Spleen (tissue), 11 donors: ENCODE data around the gene CNDP2. TPM values are rescaled to one million over a fixed set of nuclear protein-coding genes. Genes with fewer than 3 reads are reported as not detected.

ENCODE experiments used
- DNase-seq: peaks from one replicate; pipeline ENCODE4 v3.0.0-alpha.2; 2020
- H3K27ac ChIP-seq, 8 donors: fragments of 200-600 bp; sonication (generic) in 7 of 8; 1 replicate in 4 of 8; 2 replicates in 4 of 8; pipeline versions ENCODE4 v1.5.0 to v1.8.0; 2016 to 2021; ENCODE audit warnings: inconsistent platforms in 4 of 8, mild to moderate bottlenecking in 4 of 8, moderate library complexity in 1 of 8
- H3K27me3 ChIP-seq, 7 donors: fragments of 200-600 bp; sonication (generic) in 6 of 7; replicated peaks in 1 of 7; 1 replicate in 4 of 7; 2 replicates in 3 of 7; pipeline versions ENCODE4 v1.5.0 to v1.8.0; 2016 to 2021; ENCODE audit warnings: inconsistent platforms in 3 of 7, mild to moderate bottlenecking in 1 of 7
- H3K36me3 ChIP-seq, 6 donors: fragments of 200-600 bp; sonication (generic) in 5 of 6; 1 replicate in 4 of 6; 2 replicates in 2 of 6; pipeline versions ENCODE4 v1.5.0 to v1.8.0; 2016 to 2021; ENCODE audit warnings: inconsistent platforms in 2 of 6
- H3K4me1 ChIP-seq, 6 donors: fragments of 200-600 bp; sonication (generic) in 5 of 6; 1 replicate in 3 of 6; 2 replicates in 3 of 6; pipeline versions ENCODE4 v1.5.0 to v1.8.0; 2016 to 2021; ENCODE audit warnings: inconsistent platforms in 3 of 6
- H3K4me3 ChIP-seq, 8 donors: fragments of 200-600 bp; sonication (generic) in 7 of 8; 1 replicate in 4 of 8; 2 replicates in 4 of 8; pipeline versions ENCODE4 v1.5.0 to v1.8.0; 2016 to 2021; ENCODE audit warnings: inconsistent platforms in 4 of 8, mild to moderate bottlenecking in 4 of 8, moderate library complexity in 2 of 8
- H3K9me3 ChIP-seq, 8 donors: fragments of 200-600 bp; sonication (generic) in 7 of 8; 1 replicate in 4 of 8; 2 replicates in 4 of 8; pipeline versions ENCODE4 v1.5.0 to v1.8.0; 2016 to 2021; ENCODE audit warnings: inconsistent platforms in 4 of 8
- POLR2A ChIP-seq, 3 donors: fragments of 450-650 bp; IDR thresholded peaks; one replicate each; pipeline ENCODE4 v1.5.1; 2017; ENCODE audit warnings: antibody characterized with exemption in 3 of 3, mild to moderate bottlenecking in 1 of 3
- POLR2AphosphoS5 ChIP-seq, 3 donors: sonication (generic); formaldehyde crosslinking; IDR thresholded peaks; one replicate each; pipeline ENCODE4 v1.5.1; 2017; ENCODE audit warnings: antibody characterized with exemption in 3 of 3
- WGBS, 5 donors: extraction: QIAGEN DNeasy Blood & Tissue Kit in 3 of 5; methylation state at CpG; one replicate each; pipeline versions ENCODE4 v1.1.5 to v1.1.7; 2013 to 2018; 5-methylcytosine and 5-hydroxymethylcytosine counted together
- intact Hi-C: fragments of 100-400 bp; cut with DNase I; formaldehyde crosslinking; loops from one replicate; pipeline ENCODE4 v1.15.0; 2023; ENCODE audit warnings: low total_unique reads
- polyA plus RNA-seq, 3 donors: library from polyadenylated mRNA; stranded (reverse); fragments of 200-250 nt; gene quantifications; one replicate each; pipeline ENCODE4 v1.2.1, GENCODE V29; 2013
- total RNA-seq, 7 donors: library from RNA; depleted of rRNA in 3 of 7; stranded (reverse); fragments of >200 nt in 3 of 7; fragmentation: NEBNext Ultra II Directional in 4 of 7; extraction: Animal tissue kit (Norgen Biotek cat#: 25700) in 4 of 7; gene quantifications; one replicate each; pipeline versions ENCODE4 v1.1.0 to v1.2.1, GENCODE V29; 2016 to 2021
- TF ChIP-seq, protein P1 (sequence below), 11 experiments: fragments of 200-600 bp in 7 of 11; fragments of 450-650 bp in 4 of 11; sonication (generic) in 4 of 11; IDR thresholded peaks in 8 of 11; conservative IDR thresholded peaks in 3 of 11; 1 replicate in 7 of 11; 2 replicates in 4 of 11; pipeline versions ENCODE4 v1.4.0 to v1.8.0; 2016 to 2021; ENCODE audit warnings: antibody characterized with exemption in 11 of 11, inconsistent platforms in 4 of 11, mild to moderate bottlenecking in 1 of 11
- donor health status: healthy with polysubstance abuse.
- donor health status: DM: no; HTN: no; CAD: no; lungs with moderate emphysema.
- donor health status: DM: no; HTN: no; CAD: no.
- donor health status: Bipolar disorder and iron deficiency.
- donor health status: healthy.
- donor health status: DM: no; HTN: no; CAD: no.
- donor health status: DM: yes; HTN: yes; CAD: no.

The CNDP2 gene
- total and polyA plus RNA-seq, 10 donors = 102 to 310 (median 271) TPM

DNA sequence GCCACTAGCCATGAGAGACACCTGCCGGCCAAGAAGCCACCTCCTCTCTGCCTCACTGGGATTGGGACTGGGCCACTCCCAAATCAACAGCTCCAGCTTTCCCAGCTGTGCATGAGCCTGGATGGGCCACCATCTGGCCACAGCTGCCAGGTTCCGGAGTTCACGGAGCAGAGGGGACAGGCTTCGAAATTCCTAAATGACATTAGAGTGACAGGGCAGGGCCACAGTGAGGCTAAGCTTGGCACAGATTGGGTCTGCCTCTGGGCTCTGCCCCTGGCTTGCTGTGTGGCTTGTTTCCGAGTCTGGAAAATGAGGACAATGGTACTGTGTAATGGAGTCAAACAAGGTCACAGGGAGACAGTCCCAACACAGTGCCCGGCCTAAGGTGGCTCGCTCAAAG is 45.5 kb upstream of the CNDP2 start:
- no peak for DNase-seq
- TF ChIP-seq POLR2A (IDR thresholded peaks at IDR 0.05) = no peak
- TF ChIP-seq, protein P1, sequence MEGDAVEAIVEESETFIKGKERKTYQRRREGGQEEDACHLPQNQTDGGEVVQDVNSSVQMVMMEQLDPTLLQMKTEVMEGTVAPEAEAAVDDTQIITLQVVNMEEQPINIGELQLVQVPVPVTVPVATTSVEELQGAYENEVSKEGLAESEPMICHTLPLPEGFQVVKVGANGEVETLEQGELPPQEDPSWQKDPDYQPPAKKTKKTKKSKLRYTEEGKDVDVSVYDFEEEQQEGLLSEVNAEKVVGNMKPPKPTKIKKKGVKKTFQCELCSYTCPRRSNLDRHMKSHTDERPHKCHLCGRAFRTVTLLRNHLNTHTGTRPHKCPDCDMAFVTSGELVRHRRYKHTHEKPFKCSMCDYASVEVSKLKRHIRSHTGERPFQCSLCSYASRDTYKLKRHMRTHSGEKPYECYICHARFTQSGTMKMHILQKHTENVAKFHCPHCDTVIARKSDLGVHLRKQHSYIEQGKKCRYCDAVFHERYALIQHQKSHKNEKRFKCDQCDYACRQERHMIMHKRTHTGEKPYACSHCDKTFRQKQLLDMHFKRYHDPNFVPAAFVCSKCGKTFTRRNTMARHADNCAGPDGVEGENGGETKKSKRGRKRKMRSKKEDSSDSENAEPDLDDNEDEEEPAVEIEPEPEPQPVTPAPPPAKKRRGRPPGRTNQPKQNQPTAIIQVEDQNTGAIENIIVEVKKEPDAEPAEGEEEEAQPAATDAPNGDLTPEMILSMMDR (IDR thresholded peaks at IDR 0.05 in 8 of 11, conservative IDR thresholded peaks at IDR 0.05 in 3 of 11) = no peak
- TF ChIP-seq POLR2AphosphoS5 (IDR thresholded peaks at IDR 0.05) = no peak
- Histone ChIP-seq H3K4me3 (no peak overlapping the region), H3K9me3 (no peaks in the 10 kb centered on the region), H3K36me3 (no peaks in the 10 kb centered on the region), H3K27ac (no peak overlapping the region), H3K4me1 (no peaks in the 10 kb centered on the region), H3K27me3 (peaks cover 0 to 59% (median 19%) of the 10 kb centered on the region in 7 donors)
- 82 to 91% (median 88%) methylated on average over 7 of the region's 7 CpGs for WGBS, 5 donors
- intact Hi-C loops = no loop called here

GRCh38 chr18:74451148-74451547 is 45.0 kb upstream of the CNDP2 start:
- H3K9me3 ChIP-seq = no peaks in the 10 kb centered on the region
- no peak overlapping the region for H3K27ac ChIP-seq
- H3K36me3 ChIP-seq = no peaks in the 10 kb centered on the region
- DNase-seq = no peak
- peaks cover 0 to 59% (median 24%) of the 10 kb centered on the region in 7 donors for H3K27me3 ChIP-seq
- WGBS, 5 donors = 86 to 91% (median 89%) methylated on average over 11 of the region's 11 CpGs
- H3K4me3 ChIP-seq = no peak overlapping the region
- intact Hi-C loops = no loop called here
- no peak for TF ChIP-seq POLR2AphosphoS5 (IDR thresholded peaks at IDR 0.05)
- TF ChIP-seq POLR2A (IDR thresholded peaks at IDR 0.05) = no peak
- TF ChIP-seq, protein P1 (IDR thresholded peaks at IDR 0.05 in 8 of 11, conservative IDR thresholded peaks at IDR 0.05 in 3 of 11) = no peak
- H3K4me1 ChIP-seq = peaks cover under 1 to 5% (median 3%) of the 10 kb centered on the region in 6 donors

DNA sequence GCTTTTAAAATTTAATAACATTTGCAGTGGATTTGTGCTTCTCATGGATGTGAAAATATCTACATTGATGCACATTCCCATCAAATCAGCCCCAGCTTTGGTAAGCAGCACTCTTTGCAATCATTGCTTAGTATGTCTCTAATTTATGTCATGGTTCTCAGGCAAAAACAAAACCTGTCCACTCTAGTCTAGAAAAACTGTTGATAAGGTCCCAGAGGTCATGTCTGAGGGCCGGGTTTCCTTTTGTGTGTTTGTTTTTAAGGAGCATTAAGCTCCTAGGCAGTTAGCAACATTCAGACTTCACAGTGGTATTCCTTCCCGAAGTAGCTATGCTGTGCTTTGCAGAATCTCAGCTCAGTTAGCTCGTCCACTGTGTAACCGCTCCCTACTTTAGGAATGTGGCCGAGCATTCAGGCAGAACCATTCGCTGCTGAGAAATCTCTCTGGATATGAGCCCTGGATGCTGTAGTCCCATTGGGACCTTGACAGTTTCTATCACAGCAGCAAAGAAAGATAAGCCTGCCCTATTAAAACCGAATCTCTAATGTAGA is 43.1 kb upstream of the CNDP2 start:
- TF ChIP-seq POLR2AphosphoS5 (IDR thresholded peaks at IDR 0.05) (no peak), POLR2A (IDR thresholded peaks at IDR 0.05) (no peak)
- TF ChIP-seq, protein P1 (IDR thresholded peaks at IDR 0.05 in 8 of 11, conservative IDR thresholded peaks at IDR 0.05 in 3 of 11) = no peak
- peaks cover 7 to 63% (median 36%) of the 10 kb centered on the region in 7 donors for H3K27me3 ChIP-seq

GRCh38 chr18:74453642-74454198 is 42.4 kb upstream of the CNDP2 start:
- intact Hi-C loops = no loop called here
- DNase-seq = no peak
- peaks cover 6 to 24% (median 13%) of the 10 kb centered on the region in 6 donors for H3K4me1 ChIP-seq
- 90 to 95% (median 90%) methylated on average over 6 of the region's 6 CpGs for WGBS, 5 donors
- no peak overlapping the region for H3K4me3 ChIP-seq
- no peak overlapping the region for H3K27ac ChIP-seq
- TF ChIP-seq, protein P1 (IDR thresholded peaks at IDR 0.05 in 8 of 11, conservative IDR thresholded peaks at IDR 0.05 in 3 of 11) = no peak
- peaks cover 7 to 65% (median 38%) of the 10 kb centered on the region in 7 donors for H3K27me3 ChIP-seq
- no peaks in the 10 kb centered on the region for H3K9me3 ChIP-seq
- no peaks in the 10 kb centered on the region for H3K36me3 ChIP-seq

More for the DNA sequence above, 43.1 kb upstream of the CNDP2 start:
- 53 to 85% (median 77%) methylated on average over 7 of the region's 7 CpGs for WGBS, 5 donors
- DNase-seq = no peak
- Histone ChIP-seq H3K27ac (no peak overlapping the region), H3K9me3 (no peaks in the 10 kb centered on the region), H3K4me1 (peaks cover 6 to 23% (median 13%) of the 10 kb centered on the region in 6 donors), H3K4me3 (no peak overlapping the region), H3K36me3 (no peaks in the 10 kb centered on the region)
- intact Hi-C loops = no loop called here
